HG03432 (cell line): ENCODE results near the gene KLF8.

Source experiments
- ATAC-seq: cut with Tn5 transposase; IDR thresholded peaks from one replicate; pipeline ENCODE4 v1.9.1; 2021; ENCODE audit warnings: mild to moderate bottlenecking, moderate library complexity; ENCODE audit not compliant: unreplicated experiment

Gene KLF8

GRCh38 chrX:56309881-56310280 lies 77.7 kb downstream of the KLF8 start:
- ATAC-seq, result no peak

- no peak for ATAC-seq
These were observed 78.4 kb downstream of the KLF8 start for GRCh38 chrX:56310581-56310980.

- ATAC-seq, result no peak
These were observed 81.2 kb downstream of the KLF8 start for GRCh38 chrX:56313308-56313707.

- ATAC-seq, result peak; percentile 39
These were observed 82.2 kb downstream of the KLF8 start for GRCh38 chrX:56314334-56314733.

- ATAC-seq, result no peak
These were observed 85.9 kb downstream of the KLF8 start for GRCh38 chrX:56318076-56318475.

GRCh38 chrX:56319165-56319564 lies 87.0 kb downstream of the KLF8 start:
- ATAC-seq, result no peak
